Ramos (cell line): ENCODE data around the gene SLC45A2.

ENCODE experiments used
- in situ Hi-C: fragments of 300-500 bp; cut with MboI; formaldehyde crosslinking; loops from one replicate; pipeline ENCODE4 v1.14.3; 2022; ENCODE audit warnings: low sequenced_read_pairs; ENCODE audit not compliant: unreplicated experiment

Gene SLC45A2

DNA sequence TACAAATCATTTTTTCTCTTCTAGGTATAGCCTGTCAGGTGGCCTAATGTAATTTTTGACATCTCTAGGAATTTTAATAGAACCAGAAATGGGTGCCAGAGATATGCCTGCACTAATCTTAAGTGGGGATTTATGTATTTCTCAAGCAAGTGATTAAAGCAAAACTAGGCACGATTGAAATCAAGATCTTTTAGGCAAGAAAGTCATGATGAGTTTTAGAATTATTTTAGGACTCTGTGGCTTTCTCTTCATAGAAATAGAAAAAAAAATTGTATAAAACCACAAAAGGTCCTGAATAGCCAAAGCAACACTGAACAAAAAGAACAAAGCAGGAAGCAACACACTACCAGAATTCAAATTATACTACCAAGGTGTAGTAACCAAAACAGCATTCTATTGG, 24.3 kb upstream of the SLC45A2 start:
- in situ Hi-C loops, result loop anchor here (25.0 kb wide), 1 partner anchor 453 kb away; no protein-coding TSS in a partner anchor

DNA sequence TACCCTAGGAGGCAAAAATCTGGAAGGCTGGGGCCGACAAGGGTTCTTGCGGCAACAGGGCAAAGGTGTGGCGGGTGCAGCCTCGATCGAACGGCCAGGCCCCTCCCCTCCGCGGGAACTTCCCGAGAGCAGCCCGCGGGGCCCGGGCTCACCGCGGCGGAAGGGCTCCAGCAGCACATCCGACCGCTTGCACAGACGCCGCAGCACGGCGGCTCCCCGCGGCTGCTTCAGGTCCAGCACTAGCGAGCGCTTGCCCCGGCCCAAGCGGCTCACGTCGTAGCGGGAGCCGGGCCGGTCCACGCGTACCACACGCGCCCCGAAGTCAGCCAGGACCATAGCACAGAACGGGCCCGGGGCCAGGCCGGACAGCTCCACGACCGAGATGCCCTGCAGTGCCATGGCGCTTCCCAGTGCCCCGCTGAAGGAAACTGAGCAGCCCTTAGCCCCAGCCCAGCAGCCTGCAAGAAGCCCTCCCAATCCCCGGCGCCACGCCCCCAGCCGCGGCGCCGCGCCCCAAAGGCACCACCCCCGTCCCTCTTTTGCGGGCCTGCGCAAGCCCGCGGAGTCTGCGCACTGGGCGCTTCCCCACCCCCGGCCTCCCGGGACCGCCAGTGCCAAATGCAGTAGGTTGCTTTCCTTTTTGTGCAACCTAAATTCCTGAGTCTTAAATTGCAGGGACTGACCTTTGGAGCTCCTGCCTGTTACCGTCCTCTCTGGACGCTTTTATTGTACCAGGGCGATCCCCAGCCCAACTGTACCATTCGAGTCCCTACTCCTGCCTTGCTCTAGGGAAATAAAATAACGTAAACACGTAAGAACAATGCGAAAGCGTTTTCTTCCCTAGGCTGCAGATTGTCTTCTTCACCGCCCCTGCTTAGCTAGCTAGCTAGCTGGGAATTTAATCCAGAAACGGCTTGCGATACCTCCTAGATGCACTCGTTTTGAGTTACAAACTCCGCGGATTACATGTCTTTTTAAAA, 23.4 kb upstream of the SLC45A2 start, which contains the start of gene AMACR:
Gene AMACR, minus strand, starts transcription at position 430 of the 980 bp plus-strand sequence. Its CDS starts 31 bp downstream, at position 399.
- in situ Hi-C loops, result loop anchor here (25.0 kb wide), 1 partner anchor 454 kb away; no protein-coding TSS in a partner anchor

DNA sequence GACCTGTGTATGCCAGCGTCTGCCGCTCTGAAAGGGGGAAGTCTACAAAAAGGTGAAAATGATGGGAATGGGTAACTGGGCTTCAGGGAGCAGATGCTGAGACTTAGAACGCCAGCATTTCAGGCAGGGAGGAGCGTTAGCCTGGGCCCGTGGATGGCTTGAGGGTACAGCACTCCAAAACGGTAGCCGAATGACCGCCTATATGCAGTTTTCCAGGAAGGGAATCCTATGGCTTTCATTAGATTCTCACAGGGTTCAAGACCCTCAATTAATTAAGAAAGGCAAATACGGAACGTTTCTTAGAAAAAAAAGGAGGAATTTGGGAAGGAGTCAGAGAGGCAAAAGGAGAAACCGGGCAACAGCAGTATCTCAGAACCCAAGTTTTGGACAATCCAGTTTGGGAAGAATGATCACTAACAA, 22.7 kb upstream of the SLC45A2 start:
- in situ Hi-C loops, result loop anchor here (25.0 kb wide), 1 partner anchor 455 kb away; no protein-coding TSS in a partner anchor

- in situ Hi-C loops, result loop anchor here (25.0 kb wide), 1 partner anchor 457 kb away; no protein-coding TSS in a partner anchor
Observed at GRCh38 chr5:34005681-34006080, 21.2 kb upstream of the SLC45A2 start.

DNA sequence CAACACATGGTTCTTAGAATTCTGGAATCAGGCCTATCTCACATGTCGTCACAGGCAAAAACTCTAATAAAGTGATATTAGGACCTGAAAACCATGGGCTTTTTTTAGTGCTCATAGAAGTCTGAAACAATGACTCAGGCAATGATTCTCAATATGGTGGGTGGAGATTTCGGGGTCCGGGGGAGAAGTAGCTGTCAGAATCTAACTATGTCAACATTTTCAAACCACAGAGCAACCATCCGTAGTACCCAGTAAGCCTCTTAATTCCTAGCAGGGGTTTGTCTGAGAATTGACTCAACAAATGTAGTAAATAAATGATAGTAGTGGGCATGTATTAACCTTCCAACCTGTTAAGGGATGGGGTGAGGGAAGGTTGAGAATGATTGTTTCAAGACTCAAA, 20.7 kb upstream of the SLC45A2 start:
- in situ Hi-C loops, result loop anchor here (25.0 kb wide), 1 partner anchor 457 kb away; no protein-coding TSS in a partner anchor

- in situ Hi-C loops, result loop anchor here (25.0 kb wide), 1 partner anchor 458 kb away; no protein-coding TSS in a partner anchor
Observed at GRCh38 chr5:34003941-34004340, 19.4 kb upstream of the SLC45A2 start.

DNA sequence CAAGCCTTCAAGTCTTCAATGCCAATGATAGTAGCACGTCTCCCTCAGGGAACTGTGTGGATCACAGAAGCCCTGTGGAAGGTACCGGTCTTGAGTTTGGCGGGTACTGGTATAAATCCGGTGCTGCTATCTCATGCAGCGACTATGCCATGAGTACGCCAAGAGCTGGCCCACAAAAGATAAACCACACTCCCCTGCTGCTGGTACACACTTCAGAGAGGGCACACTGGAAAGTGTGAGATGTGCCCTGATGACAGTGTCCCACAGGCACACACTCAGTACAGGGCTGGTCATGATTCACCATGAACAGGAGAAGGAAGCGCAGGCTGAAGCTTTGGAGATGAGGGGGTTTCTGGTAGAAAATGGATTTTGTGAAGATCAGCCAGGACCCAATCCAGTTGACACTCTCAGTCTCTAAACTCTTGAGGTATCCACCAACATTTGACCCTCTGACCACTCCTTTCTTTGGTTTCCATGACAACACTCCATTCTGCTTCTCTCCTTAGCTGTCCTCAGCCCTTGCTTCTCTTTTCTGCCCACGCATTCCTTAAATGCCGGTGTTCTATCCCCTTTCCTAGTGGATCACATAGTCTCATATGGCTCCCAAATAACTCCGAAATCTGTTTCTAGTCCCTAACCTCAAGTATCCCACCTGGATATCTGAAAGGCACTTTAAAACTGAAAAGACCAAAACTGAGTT, 18.3 kb upstream of the SLC45A2 start:
- in situ Hi-C loops, result loop anchor here (25.0 kb wide), 1 partner anchor 460 kb away; no protein-coding TSS in a partner anchor

DNA sequence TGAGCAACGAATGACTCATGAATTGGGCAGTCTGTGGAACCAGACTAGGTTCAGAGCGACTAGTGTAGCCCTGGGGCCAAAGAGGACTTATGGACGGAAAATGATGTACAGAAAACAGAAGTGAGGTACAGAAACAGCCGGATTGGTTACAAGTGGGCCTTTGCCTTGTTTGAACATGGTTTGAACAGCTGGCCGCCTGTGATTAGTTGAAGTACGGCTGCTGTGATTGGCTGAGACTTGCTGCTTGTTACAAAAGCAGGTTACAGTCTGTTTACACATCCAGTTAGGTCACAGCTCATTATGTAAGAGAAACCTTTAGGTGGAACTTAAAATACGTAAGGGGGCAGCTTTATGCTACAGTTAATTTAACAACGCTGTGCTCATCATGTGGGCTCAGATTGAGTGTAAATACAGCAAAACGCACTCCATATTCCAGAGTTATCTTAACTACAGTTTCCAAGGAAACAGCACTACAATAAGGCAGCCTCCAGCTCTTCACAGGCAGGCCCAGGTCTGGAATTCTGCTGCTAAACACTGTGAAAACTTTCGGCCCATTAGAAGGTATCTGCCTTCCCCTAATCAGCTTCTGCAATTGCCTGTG, 16.8 kb upstream of the SLC45A2 start:
- in situ Hi-C loops, result loop anchor here (25.0 kb wide), 1 partner anchor 461 kb away; no protein-coding TSS in a partner anchor

DNA sequence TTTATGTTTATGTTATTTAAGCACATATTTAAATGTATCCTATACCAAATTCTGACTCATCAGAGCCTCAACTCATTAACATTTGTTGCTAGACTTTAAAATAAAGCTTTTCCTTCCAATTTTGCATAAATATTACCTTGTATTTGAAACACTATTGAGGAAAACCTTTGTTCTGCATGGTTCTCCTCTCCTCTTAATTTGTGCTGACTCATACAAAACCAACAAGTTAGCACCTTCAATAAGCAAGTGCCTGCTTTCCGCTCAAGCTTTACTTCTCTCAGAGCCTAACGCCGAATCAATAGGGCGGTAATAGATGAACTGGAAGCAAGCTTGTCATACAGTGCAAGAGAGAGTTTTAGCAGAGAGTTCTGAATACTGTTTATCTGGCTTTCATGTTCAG, 15.5 kb upstream of the SLC45A2 start:
- in situ Hi-C loops, result loop anchor here (25.0 kb wide), 1 partner anchor 462 kb away; no protein-coding TSS in a partner anchor

- in situ Hi-C loops, result no loop called here
Observed at GRCh38 chr5:33997331-33997983, 13.0 kb upstream of the SLC45A2 start.

GRCh38 chr5:33995865-33996264, 11.4 kb upstream of the SLC45A2 start:
- in situ Hi-C loops, result no loop called here

GRCh38 chr5:33994845-33995244, 10.4 kb upstream of the SLC45A2 start:
- in situ Hi-C loops, result no loop called here

DNA sequence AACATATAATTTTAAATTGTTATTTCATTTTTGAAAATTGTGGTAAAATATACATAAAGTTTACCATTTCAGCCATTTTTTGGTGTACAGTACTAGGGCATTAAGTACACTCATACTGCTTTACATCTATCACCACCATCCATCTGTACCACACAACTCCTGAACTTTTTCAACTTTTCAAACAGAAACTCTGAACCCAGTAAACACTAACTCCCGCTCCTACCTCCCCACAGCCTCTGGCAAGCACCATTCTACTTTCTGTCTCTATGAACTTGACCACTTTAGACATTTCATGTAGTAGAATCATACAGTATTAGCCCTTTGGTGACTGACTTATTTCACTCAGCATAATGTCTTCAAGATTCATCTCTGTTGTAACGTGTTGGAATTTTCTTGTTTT, 8.4 kb upstream of the SLC45A2 start:
- in situ Hi-C loops, result no loop called here

GRCh38 chr5:33985447-33985846, 954 bp upstream of the SLC45A2 start:
- in situ Hi-C loops, result no loop called here

GRCh38 chr5:33984178-33984577, 315 bp downstream of the SLC45A2 start:
- in situ Hi-C loops, result no loop called here

GRCh38 chr5:33981408-33982162, 2.9 kb downstream of the SLC45A2 start:
- in situ Hi-C loops, result no loop called here

GRCh38 chr5:33980030-33980429, 4.5 kb downstream of the SLC45A2 start:
- in situ Hi-C loops, result no loop called here

GRCh38 chr5:33978306-33978705, 6.2 kb downstream of the SLC45A2 start:
- in situ Hi-C loops, result no loop called here

DNA sequence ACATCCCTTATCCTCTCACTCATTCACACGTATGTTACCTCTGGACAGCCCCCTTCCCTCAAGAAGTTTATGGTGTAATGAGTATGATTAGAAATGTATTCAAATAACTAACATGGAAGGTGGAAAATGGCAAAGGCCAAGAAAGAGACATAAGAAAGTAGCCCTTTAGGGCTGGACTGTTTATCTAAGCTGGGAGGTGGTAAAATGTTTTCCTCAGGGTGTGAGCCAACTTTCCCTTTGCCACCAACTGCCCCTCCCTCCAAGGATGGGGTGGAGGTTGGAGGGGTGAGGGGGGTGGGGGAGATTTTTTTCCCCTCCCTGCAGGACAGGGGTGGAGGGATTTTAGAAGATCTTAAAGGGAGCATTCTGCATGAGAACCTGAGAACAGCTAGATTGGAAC, 8.2 kb downstream of the SLC45A2 start:
- in situ Hi-C loops, result no loop called here
